ENCODE results near the gene ERCC6L.

GRCh38 chrX:72272868-72273267, 34.0 kb upstream of the ERCC6L start:
- TF ChIP-seq CTCF (IDR thresholded peaks at IDR 0.05) = no peak
- no peak for TF ChIP-seq POLR2A (IDR thresholded peaks at IDR 0.05)
